Measurements from ENCODE around the gene USP15.

USP15 gene

DNA sequence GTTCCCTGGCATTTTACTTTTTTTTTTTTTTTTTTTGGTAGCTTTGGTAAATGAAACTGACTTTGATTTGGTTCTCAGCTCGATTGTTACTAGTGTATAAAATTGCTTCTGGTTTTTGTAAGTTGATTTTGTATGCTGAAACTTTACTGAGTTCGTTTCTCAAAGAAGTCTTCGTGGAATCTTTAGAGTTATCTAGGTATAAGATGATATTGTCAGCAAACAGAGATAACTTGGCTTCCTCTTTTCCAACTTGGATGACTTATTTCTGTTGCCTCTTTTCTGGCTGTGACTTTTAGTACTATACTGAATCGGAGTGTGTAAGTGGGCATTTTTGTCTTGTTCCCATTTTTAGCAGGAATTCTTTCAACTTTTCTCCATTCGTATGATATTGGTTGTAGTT is 28.1 kb downstream of the USP15 start:
- no peak for DNase-seq

DNA sequence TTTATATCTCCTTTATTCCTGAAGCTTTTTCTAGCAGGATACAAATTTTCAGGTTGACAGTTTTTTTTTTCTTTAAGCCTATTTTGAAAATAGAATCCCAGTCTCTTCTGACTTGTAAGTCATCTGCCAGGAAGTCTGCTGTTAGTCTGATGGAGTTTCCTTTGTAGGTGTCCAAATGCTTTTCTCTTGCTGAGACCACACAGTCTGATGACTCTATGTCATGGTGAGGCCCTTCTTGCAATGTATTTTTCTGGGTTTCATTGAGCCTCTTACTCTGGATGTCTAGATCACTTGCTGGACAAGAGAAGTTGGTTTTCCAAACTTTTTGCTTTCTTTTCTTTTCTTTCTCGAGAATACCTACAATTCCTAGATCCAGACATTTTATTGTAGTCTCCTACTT is 30.6 kb downstream of the USP15 start:
- DNase-seq: no peak

DNA sequence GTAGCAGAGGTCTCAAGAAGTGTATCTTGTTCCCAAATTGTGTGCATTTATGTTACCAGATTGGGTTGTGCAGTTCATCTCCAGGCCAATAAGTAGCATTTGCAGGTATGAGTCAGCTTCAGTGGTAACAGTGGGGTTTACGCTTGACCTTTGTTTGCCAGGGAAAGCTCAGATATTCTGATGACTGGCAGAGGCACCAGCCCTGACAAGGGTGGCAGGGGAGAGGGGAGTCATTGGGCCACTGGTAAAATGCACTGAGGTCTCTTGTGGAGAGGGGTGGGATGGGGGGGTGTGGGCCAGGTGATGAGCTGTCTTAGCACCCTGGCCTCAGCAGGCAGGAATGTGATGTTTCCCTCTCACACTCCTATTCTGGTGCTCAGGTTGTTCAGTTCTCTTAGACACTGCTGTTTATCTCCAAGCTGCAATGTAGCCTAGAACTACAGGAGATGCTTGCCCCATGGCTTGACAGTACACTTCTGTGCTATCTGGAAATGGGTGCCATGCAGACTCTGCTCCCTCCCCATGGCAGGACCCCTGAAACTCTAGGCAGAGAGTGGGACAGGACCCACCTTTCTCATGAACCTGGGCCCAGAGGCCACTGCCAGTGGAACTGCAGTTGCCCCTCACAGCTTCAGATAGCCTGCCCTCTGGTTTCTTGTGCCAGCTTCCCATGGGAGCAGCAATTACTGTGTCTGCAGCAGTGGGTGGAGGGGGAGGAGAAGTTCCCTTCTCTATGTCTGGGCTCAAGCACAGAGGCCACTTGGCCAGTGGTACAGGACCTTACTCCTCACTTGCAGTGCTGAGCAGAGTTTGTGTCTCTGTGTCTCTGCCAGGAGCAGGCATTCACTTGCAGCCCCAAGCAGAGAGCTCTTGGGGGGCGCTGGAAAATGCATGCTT is 31.9 kb downstream of the USP15 start:
- no peak for DNase-seq

DNA sequence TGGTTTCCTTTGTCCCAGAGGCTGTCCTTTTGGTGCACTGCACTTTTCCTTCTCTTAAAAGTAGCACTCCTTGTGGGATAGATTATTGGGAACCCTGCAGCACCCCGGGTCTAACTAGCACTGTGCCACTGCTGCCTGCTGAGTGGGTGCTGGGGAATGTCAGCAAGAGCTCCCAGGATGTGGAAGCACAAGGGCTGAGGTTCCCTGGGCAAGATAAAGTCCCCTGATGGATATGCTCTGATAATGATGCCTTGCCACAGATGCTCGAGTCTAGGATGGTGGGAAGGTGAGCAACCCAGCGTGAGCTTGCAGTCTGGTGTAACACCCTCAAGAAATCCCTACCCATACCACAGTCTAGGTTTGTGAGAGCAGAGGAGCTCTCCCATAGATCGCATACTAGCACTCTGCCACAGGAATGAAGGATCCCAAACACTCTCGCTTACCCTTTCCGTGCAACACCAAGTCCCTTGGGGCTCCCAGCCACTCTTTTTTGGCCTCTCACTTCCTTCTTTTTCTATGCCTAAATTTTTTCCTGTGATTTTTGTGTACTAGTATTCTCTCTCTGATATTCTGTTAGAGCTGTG is 32.6 kb downstream of the USP15 start:
- DNase-seq: peak; percentile 59

DNA sequence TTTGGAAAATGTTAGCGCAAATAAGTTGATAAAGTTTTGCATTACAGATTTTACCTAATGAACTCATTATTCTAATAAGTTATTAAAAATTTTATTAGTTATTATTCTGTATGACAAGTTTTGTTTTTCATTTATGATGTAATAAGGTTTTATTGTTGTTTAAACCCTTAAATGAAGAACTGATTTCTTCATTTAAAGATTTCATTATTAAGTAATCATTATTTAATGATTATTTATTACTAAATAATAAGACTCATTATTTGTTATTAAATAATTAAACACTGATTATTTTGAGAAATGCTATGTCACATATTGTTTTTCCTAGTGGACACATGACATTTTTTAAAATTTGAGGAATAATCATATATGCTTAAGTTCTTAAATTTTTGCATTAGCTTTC is 34.2 kb downstream of the USP15 start:
- DNase-seq: no peak

GRCh38 chr12:62296001-62296400 is 35.8 kb downstream of the USP15 start:
- no peak for DNase-seq

GRCh38 chr12:62297321-62297720 is 37.1 kb downstream of the USP15 start:
- DNase-seq: no peak

- no peak for DNase-seq
Measured at GRCh38 chr12:62299617-62300016, 39.4 kb downstream of the USP15 start.

GRCh38 chr12:62301080-62301798 is 41.0 kb downstream of the USP15 start:
- no peak for DNase-seq

- DNase-seq: no peak
Measured at GRCh38 chr12:62301799-62302133, 41.6 kb downstream of the USP15 start.

- no peak for DNase-seq
Measured at GRCh38 chr12:62304560-62304959, 44.4 kb downstream of the USP15 start.

GRCh38 chr12:62305778-62306177 is 45.6 kb downstream of the USP15 start:
- DNase-seq: no peak

GRCh38 chr12:62306569-62307530 is 46.6 kb downstream of the USP15 start:
- DNase-seq: no peak

GRCh38 chr12:62308201-62308600 is 48.0 kb downstream of the USP15 start:
- no peak for DNase-seq

DNA sequence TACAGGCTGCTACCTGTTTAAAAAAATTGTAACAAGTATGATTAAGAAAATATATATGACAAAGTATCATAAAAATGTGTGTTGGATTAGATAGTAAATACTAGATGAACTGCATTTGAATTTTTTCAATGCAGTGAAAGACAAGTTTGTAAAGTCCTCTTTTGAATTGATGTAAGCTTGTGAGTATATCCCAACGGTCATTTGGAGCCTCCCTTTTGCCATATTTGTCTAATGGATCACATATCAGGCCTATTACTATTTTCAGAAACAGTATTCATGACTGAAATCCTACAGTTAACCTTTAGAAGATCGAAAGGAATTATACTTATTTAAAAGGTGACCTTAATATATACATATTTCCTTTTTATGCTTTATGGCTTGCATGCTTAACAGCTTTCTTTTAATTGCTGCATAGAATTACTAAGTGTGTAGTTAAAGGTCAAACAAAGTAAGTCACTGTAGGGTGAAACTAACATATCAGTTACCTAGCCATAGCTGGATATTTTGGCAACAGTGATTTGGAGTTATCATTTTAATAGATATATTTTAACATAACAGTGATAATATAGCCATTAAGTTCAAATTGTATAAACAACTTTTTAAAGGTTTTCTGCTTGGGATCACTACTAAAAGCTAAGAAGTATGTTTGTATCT is 53.6 kb downstream of the USP15 start:
- no peak for DNase-seq

DNA sequence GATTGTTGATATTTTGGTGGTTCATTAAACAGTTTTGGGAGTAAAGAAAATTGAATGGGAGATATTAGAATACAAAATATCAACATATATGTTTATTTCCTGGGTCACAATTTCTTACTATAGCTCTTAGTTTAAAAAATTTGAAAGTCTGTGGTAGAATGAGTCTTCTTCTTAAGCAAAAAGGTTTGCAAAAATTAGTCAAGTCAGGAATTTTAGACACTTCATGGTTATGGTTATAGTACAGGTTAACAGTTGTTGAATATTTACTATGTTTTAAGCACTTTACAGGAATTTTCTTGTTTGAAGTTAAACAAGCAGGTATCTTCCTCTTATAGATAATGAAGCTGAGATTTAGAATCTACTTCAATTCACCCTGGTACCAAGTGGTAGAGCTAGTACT is 56.8 kb downstream of the USP15 start:
- no peak for DNase-seq

- no peak for DNase-seq
Measured at GRCh38 chr12:62319058-62319457, 58.9 kb downstream of the USP15 start.

GRCh38 chr12:62320054-62320453 is 59.9 kb downstream of the USP15 start:
- DNase-seq: no peak

GRCh38 chr12:62323386-62323785 is 63.2 kb downstream of the USP15 start:
- no peak for DNase-seq

GRCh38 chr12:62328296-62328921 is 68.2 kb downstream of the USP15 start:
- no peak for DNase-seq

GRCh38 chr12:62331306-62331705 is 71.1 kb downstream of the USP15 start:
- DNase-seq: no peak

GRCh38 chr12:62332598-62332997 is 72.4 kb downstream of the USP15 start:
- no peak for DNase-seq

Measured in activated effector memory CD4-positive, alpha-beta T cell treated with anti-CD3 and anti-CD28 coated beads, Interleukin-2, amount 50 U/mL, for 16 hours (primary cell).